GM08714 (cell line): ENCODE data around the gene CDKN2B-AS1.
"Not testable (repeated sequence)": the region's sequence is repeated elsewhere in the genome, so short reads cannot be mapped to it uniquely, and the experiment has no call there.

Source experiments
- H3K4me3 ChIP-seq: fragments of 200-500 bp; sonication (Bioruptor generic); 2 replicates; pipeline ENCODE4 v1.5.1; 2014; ENCODE audit warnings: mild to moderate bottlenecking, low read length, inconsistent platforms
- ZNF274 ChIP-seq: IDR thresholded peaks from 2 replicates; pipeline ENCODE4 v1.6.1; 2012; ENCODE audit warnings: mild to moderate bottlenecking, low read depth, low read length

Gene CDKN2B-AS1

GRCh38 chr9:21994556-21995005 lies at the start of gene CDKN2B-AS1:
TSS of gene CDKN2B-AS1 (plus strand) at chr9:21994791.
- H3K4me3 ChIP-seq: peak within 1 kb of the TSS; percentile 94
- no peak for TF ChIP-seq ZNF274

GRCh38 chr9:21945606-21946005 lies 49.0 kb upstream of the CDKN2B-AS1 start:
- H3K4me3 ChIP-seq: no peak overlapping the region
- TF ChIP-seq ZNF274: no peak

GRCh38 chr9:21958833-21959232 lies 35.8 kb upstream of the CDKN2B-AS1 start:
- H3K4me3 ChIP-seq: no peak overlapping the region
- TF ChIP-seq ZNF274: no peak

GRCh38 chr9:21959268-21959667 lies 35.3 kb upstream of the CDKN2B-AS1 start:
- H3K4me3 ChIP-seq: not testable (repeated sequence)

- H3K4me3 ChIP-seq: no peak overlapping the region
- TF ChIP-seq ZNF274: no peak
Measured at GRCh38 chr9:21961569-21961968, 33.0 kb upstream of the CDKN2B-AS1 start.

- no peak for TF ChIP-seq ZNF274
- H3K4me3 ChIP-seq: peak overlapping the region; percentile 10; the same call in 1 of the 2 replicates
Measured at GRCh38 chr9:21964925-21965385, 29.6 kb upstream of the CDKN2B-AS1 start.

- peak overlapping the region; percentile 10; the same call in 1 of the 2 replicates for H3K4me3 ChIP-seq
- TF ChIP-seq ZNF274: no peak
Measured at GRCh38 chr9:21965401-21965951, 29.1 kb upstream of the CDKN2B-AS1 start.

- TF ChIP-seq ZNF274: no peak
- H3K4me3 ChIP-seq: no peak overlapping the region
Measured at GRCh38 chr9:21966140-21966851, 28.3 kb upstream of the CDKN2B-AS1 start.

- no peak overlapping the region for H3K4me3 ChIP-seq
- no peak for TF ChIP-seq ZNF274
Measured at GRCh38 chr9:21967169-21967568, 27.4 kb upstream of the CDKN2B-AS1 start.

- no peak overlapping the region for H3K4me3 ChIP-seq
Measured at GRCh38 chr9:21967702-21968101, 26.9 kb upstream of the CDKN2B-AS1 start.

GRCh38 chr9:21968331-21969010 lies 26.1 kb upstream of the CDKN2B-AS1 start:
- H3K4me3 ChIP-seq: no peak overlapping the region; the same call in 1 of the 2 replicates
- no peak for TF ChIP-seq ZNF274

More at GRCh38 chr9:21967702-21968101, 26.9 kb upstream of the CDKN2B-AS1 start:
- TF ChIP-seq ZNF274: no peak

- no peak overlapping the region for H3K4me3 ChIP-seq
- no peak for TF ChIP-seq ZNF274
Measured at GRCh38 chr9:21969011-21969940, 25.3 kb upstream of the CDKN2B-AS1 start.

GRCh38 chr9:21969951-21970799 lies 24.4 kb upstream of the CDKN2B-AS1 start:
- no peak overlapping the region for H3K4me3 ChIP-seq
- no peak for TF ChIP-seq ZNF274
